H1 (cell line): ENCODE measurements around the gene ZNF786. TPM values are rescaled to one million over a fixed set of nuclear protein-coding genes. Genes with fewer than 3 reads are reported as not detected.

ENCODE experiments used
- ATF3 ChIP-seq: IDR thresholded peaks from 2 replicates; pipeline ENCODE4 v1.6.1; 2011; ENCODE audit warnings: low read depth, mild to moderate bottlenecking, low read length; ENCODE audit not compliant: insufficient read depth
- BRCA1 ChIP-seq: IDR thresholded peaks from 2 replicates; pipeline ENCODE4 v1.6.1; 2012; ENCODE audit warnings: low read depth, low read length, improper control_type of control experiment
- E2F6 ChIP-seq: IDR thresholded peaks from 2 replicates; pipeline ENCODE4 v1.6.1; 2012; ENCODE audit warnings: inconsistent platforms
- HDAC2 ChIP-seq, 2 experiments: fragments of 300-600 bp in 1 of 2; sonication (generic) in 1 of 2; IDR thresholded peaks; 2 replicates each; pipeline ENCODE4 v1.6.1; 2011 to 2012; ENCODE audit warnings: low read depth in 2 of 2, low read length in 2 of 2, mild to moderate bottlenecking in 2 of 2, moderate library complexity in 2 of 2, borderline replicate concordance in 1 of 2, inconsistent platforms in 1 of 2
- MAX ChIP-seq: IDR thresholded peaks from 2 replicates; pipeline ENCODE4 v1.6.1; 2012; ENCODE audit warnings: inconsistent platforms
- NANOG ChIP-seq: IDR thresholded peaks from 2 replicates; pipeline ENCODE4 v1.6.1; 2011; ENCODE audit warnings: low read length, low read depth, mild to moderate bottlenecking, inconsistent platforms; ENCODE audit not compliant: insufficient read depth, poor library complexity, severe bottlenecking
- NRF1 ChIP-seq: IDR thresholded peaks from 2 replicates; pipeline ENCODE4 v1.6.1; 2011; ENCODE audit warnings: mild to moderate bottlenecking, low read depth, low read length, improper control_type of control experiment
- PHF8 ChIP-seq: fragments of 200-600 bp; sonication (generic); conservative IDR thresholded peaks from 2 replicates; pipeline ENCODE4 v1.7.1; 2012; ENCODE audit warnings: low read depth, mild to moderate bottlenecking, inconsistent platforms, low read length, moderate library complexity
- polyA plus RNA-seq, 7 experiments: library from polyadenylated mRNA; depleted of rRNA in 3 of 7; stranded (reverse) in 5 of 7; unstranded in 2 of 7; fragments of >200 nt in 5 of 7; fragments of 200-250 nt in 2 of 7; gene quantifications; 1 replicate in 5 of 7; 2 replicates in 1 of 7; 4 replicates in 1 of 7; pipeline versions ENCODE4 v1.2.1 to v1.2.3, GENCODE V29; 2011 to 2013; ENCODE audit warnings: missing spikeins in 2 of 7, mixed read lengths in 2 of 7
- total RNA-seq: library from RNA; stranded (reverse); fragmentation: NEBNext Ultra II Directional; extraction: Animal tissue kit (Norgen Biotek cat#: 25700); gene quantifications from 2 replicates; pipeline ENCODE4 v1.2.1, GENCODE V29; 2021

Gene ZNF786
- total and polyA plus RNA-seq, 2 of the 8 experiments (the other 6 are each of a cell fraction or from before 2014, with no cell fraction given): 7.7 to 16.3 TPM

GRCh38 chr7:149130572-149131198 is 40.2 kb upstream of the ZNF786 start (continued):
- TF ChIP-seq MAX (no peak), PHF8 (no peak), HDAC2 (IDR thresholded peaks at IDR 0.05; ENCODE audit: borderline replicate concordance in 1 of 2, low read depth in 2 of 2, low read length in 2 of 2) (no peak), NANOG (no peak), NRF1 (no peak), BRCA1 (no peak), E2F6 (no peak), ATF3 (no peak)
- TF ChIP-seq, all 59 proteins: peak for 0
